ENCODE results near the gene ZNF821. TPM values are rescaled to one million over a fixed set of nuclear protein-coding genes. Genes with fewer than 3 reads are reported as not detected.
"Not testable (repeated sequence)": the region's sequence is repeated elsewhere in the genome, so short reads cannot be mapped to it uniquely, and the experiment has no call there.

The ZNF821 gene
- polyA plus RNA-seq, 1 donor (not counting 4 experiments of a cell fraction or from before 2014, with no cell fraction given): 2.9 TPM

GRCh38 chr16:71830359-71830758 is 53.6 kb downstream of the ZNF821 start:
- TF ChIP-seq, protein P1, sequence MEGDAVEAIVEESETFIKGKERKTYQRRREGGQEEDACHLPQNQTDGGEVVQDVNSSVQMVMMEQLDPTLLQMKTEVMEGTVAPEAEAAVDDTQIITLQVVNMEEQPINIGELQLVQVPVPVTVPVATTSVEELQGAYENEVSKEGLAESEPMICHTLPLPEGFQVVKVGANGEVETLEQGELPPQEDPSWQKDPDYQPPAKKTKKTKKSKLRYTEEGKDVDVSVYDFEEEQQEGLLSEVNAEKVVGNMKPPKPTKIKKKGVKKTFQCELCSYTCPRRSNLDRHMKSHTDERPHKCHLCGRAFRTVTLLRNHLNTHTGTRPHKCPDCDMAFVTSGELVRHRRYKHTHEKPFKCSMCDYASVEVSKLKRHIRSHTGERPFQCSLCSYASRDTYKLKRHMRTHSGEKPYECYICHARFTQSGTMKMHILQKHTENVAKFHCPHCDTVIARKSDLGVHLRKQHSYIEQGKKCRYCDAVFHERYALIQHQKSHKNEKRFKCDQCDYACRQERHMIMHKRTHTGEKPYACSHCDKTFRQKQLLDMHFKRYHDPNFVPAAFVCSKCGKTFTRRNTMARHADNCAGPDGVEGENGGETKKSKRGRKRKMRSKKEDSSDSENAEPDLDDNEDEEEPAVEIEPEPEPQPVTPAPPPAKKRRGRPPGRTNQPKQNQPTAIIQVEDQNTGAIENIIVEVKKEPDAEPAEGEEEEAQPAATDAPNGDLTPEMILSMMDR (optimal IDR thresholded peaks at IDR 0.05 in 1 of 3, IDR thresholded peaks at IDR 0.05 in 1 of 3, conservative IDR thresholded peaks at IDR 0.05 in 1 of 3; ENCODE audit: extremely low read depth in 1 of 3, insufficient read depth in 2 of 3, low read length in 3 of 3): no peak
- no peak for TF ChIP-seq EZH2 (IDR thresholded peaks at IDR 0.05; ENCODE audit: low read length)

GRCh38 chr16:71826533-71827017 is 57.4 kb downstream of the ZNF821 start:
- Histone ChIP-seq H4K20me1 (ENCODE audit: control insufficient read depth, extremely low read depth, insufficient read depth, low read length) (no peaks in the 10 kb centered on the region), H3K4me2 (ENCODE audit: control insufficient read depth, extremely low read depth, insufficient read depth, low read depth, low read length) (no peak overlapping the region), H3K4me1 (ENCODE audit: control insufficient read depth, extremely low read depth, insufficient read depth, low read length) (no peaks in the 10 kb centered on the region), H2AFZ (ENCODE audit: control insufficient read depth, low read length) (no peak overlapping the region), H3K9ac (ENCODE audit: control insufficient read depth, extremely low read depth, insufficient read depth, low read length) (no peak overlapping the region), H3K9me1 (ENCODE audit: control insufficient read depth, extremely low read depth, insufficient read depth, low read length) (no peaks in the 10 kb centered on the region), H3K4me3 (ENCODE audit: control insufficient read depth in 2 of 3, extremely low read depth in 1 of 3, insufficient read depth in 2 of 3, low read depth in 1 of 3, low read length in 3 of 3) (no peak overlapping the region), H3K27me3 (ENCODE audit: control insufficient read depth, extremely low read depth, insufficient read depth, low read length) (no peaks in the 10 kb centered on the region), H3K79me2 (ENCODE audit: control insufficient read depth, insufficient read depth, low read length) (no peaks in the 10 kb centered on the region), H3K36me3 (ENCODE audit: control insufficient read depth in 2 of 2, extremely low read depth in 1 of 2, insufficient read depth in 2 of 2, low read length in 2 of 2) (no peaks in the 10 kb centered on the region), H3K9me3 (ENCODE audit: control insufficient read depth, low read depth, low read length) (no peaks in the 10 kb centered on the region), H3K27ac (ENCODE audit: control insufficient read depth, insufficient read depth, low read length) (no peak overlapping the region)
- DNase-seq (ENCODE audit: low read depth, low spot score) (no peak), FAIRE-seq (no peak)
- TF ChIP-seq, protein P1 (optimal IDR thresholded peaks at IDR 0.05 in 1 of 3, IDR thresholded peaks at IDR 0.05 in 1 of 3, conservative IDR thresholded peaks at IDR 0.05 in 1 of 3; ENCODE audit: extremely low read depth in 1 of 3, insufficient read depth in 2 of 3, low read length in 3 of 3): no peak
- TF ChIP-seq EZH2 (IDR thresholded peaks at IDR 0.05; ENCODE audit: low read length): no peak
- dilution Hi-C loops (cut with MboI; ENCODE audit: extremely low pct_ligation_motif_present, low sequenced_read_pairs): no loop called here

More at GRCh38 chr16:71830359-71830758, 53.6 kb downstream of the ZNF821 start:
- Histone ChIP-seq H2AFZ (ENCODE audit: control insufficient read depth, low read length) (no peak overlapping the region), H3K9me1 (ENCODE audit: control insufficient read depth, extremely low read depth, insufficient read depth, low read length) (no peaks in the 10 kb centered on the region), H3K4me3 (ENCODE audit: control insufficient read depth in 2 of 3, extremely low read depth in 1 of 3, insufficient read depth in 2 of 3, low read depth in 1 of 3, low read length in 3 of 3) (no peak overlapping the region), H3K4me1 (ENCODE audit: control insufficient read depth, extremely low read depth, insufficient read depth, low read length) (no peaks in the 10 kb centered on the region), H3K36me3 (ENCODE audit: control insufficient read depth in 2 of 2, extremely low read depth in 1 of 2, insufficient read depth in 2 of 2, low read length in 2 of 2) (no peaks in the 10 kb centered on the region), H4K20me1 (ENCODE audit: control insufficient read depth, extremely low read depth, insufficient read depth, low read length) (no peaks in the 10 kb centered on the region), H3K27me3 (ENCODE audit: control insufficient read depth, extremely low read depth, insufficient read depth, low read length) (no peaks in the 10 kb centered on the region), H3K4me2 (ENCODE audit: control insufficient read depth, extremely low read depth, insufficient read depth, low read depth, low read length) (no peak overlapping the region), H3K9ac (ENCODE audit: control insufficient read depth, extremely low read depth, insufficient read depth, low read length) (no peak overlapping the region), H3K27ac (ENCODE audit: control insufficient read depth, insufficient read depth, low read length) (no peak overlapping the region), H3K79me2 (ENCODE audit: control insufficient read depth, insufficient read depth, low read length) (no peaks in the 10 kb centered on the region), H3K9me3 (ENCODE audit: control insufficient read depth, low read depth, low read length) (no peaks in the 10 kb centered on the region)
- FAIRE-seq (no peak), DNase-seq (ENCODE audit: low read depth, low spot score) (no peak)
- dilution Hi-C loops (cut with MboI; ENCODE audit: extremely low pct_ligation_motif_present, low sequenced_read_pairs): no loop called here

GRCh38 chr16:71817155-71817500 is 66.9 kb downstream of the ZNF821 start:
- Histone ChIP-seq H3K4me1 (ENCODE audit: control insufficient read depth, extremely low read depth, insufficient read depth, low read length) (peaks cover 14% of the 10 kb centered on the region), H3K4me3 (ENCODE audit: control insufficient read depth in 2 of 3, extremely low read depth in 1 of 3, insufficient read depth in 2 of 3, low read depth in 1 of 3, low read length in 3 of 3) (peak overlapping the region in 1 of 3 experiments; percentile 44), H3K9ac (ENCODE audit: control insufficient read depth, extremely low read depth, insufficient read depth, low read length) (peak overlapping the region; percentile 45), H3K4me2 (ENCODE audit: control insufficient read depth, extremely low read depth, insufficient read depth, low read depth, low read length) (peak overlapping the region; percentile 69), H3K27ac (ENCODE audit: control insufficient read depth, insufficient read depth, low read length) (peak overlapping the region; percentile 73), H2AFZ (ENCODE audit: control insufficient read depth, low read length) (peak overlapping the region; percentile 73)
- H3K79me2 ChIP-seq (ENCODE audit: control insufficient read depth, insufficient read depth, low read length); H3K27me3 ChIP-seq (ENCODE audit: control insufficient read depth, extremely low read depth, insufficient read depth, low read length); H4K20me1 ChIP-seq (ENCODE audit: control insufficient read depth, extremely low read depth, insufficient read depth, low read length); dilution Hi-C loops (cut with MboI; ENCODE audit: extremely low pct_ligation_motif_present, low sequenced_read_pairs); FAIRE-seq; DNase-seq (ENCODE audit: low read depth, low spot score); H3K9me3 ChIP-seq (ENCODE audit: control insufficient read depth, low read depth, low read length); H3K9me1 ChIP-seq (ENCODE audit: control insufficient read depth, extremely low read depth, insufficient read depth, low read length); H3K36me3 ChIP-seq (ENCODE audit: control insufficient read depth in 2 of 2, extremely low read depth in 1 of 2, insufficient read depth in 2 of 2, low read length in 2 of 2): not testable (repeated sequence)
